Neuronal stem cell (in vitro differentiated cells): ENCODE data around the gene BTNL9.

ENCODE experiments used
- DNase-seq: peaks from one replicate; pipeline ENCODE4 v3.0.0-alpha.2; 2013; ENCODE audit warnings: low spot score
- H2AFZ ChIP-seq: one replicate; pipeline ENCODE4 v1.6.1; 2013; ENCODE audit warnings: mild to moderate bottlenecking, low read length, inconsistent platforms
- H2AK5ac ChIP-seq: 2 replicates; pipeline ENCODE4 v1.6.1; 2013; ENCODE audit warnings: low read depth, mild to moderate bottlenecking, inconsistent platforms, low read length, moderate library complexity, mixed read lengths
- H2BK120ac ChIP-seq: 2 replicates; pipeline ENCODE4 v1.6.1; 2013; ENCODE audit warnings: low read depth, mild to moderate bottlenecking, inconsistent platforms, low read length, moderate library complexity, mixed read lengths
- H2BK12ac ChIP-seq: one replicate; pipeline ENCODE4 v1.6.1; 2013; ENCODE audit warnings: low read length, inconsistent platforms
- H2BK15ac ChIP-seq: 2 replicates; pipeline ENCODE4 v1.6.1; 2013; ENCODE audit warnings: mild to moderate bottlenecking, low read length, inconsistent platforms, mixed read lengths
- H2BK5ac ChIP-seq: one replicate; pipeline ENCODE4 v1.6.1; 2013; ENCODE audit warnings: inconsistent platforms, mild to moderate bottlenecking, low read length, moderate library complexity
- H3K14ac ChIP-seq: one replicate; pipeline ENCODE4 v1.6.1; 2013; ENCODE audit warnings: low read length, inconsistent platforms
- H3K18ac ChIP-seq: 2 replicates; pipeline ENCODE4 v1.6.1; 2013; ENCODE audit warnings: low read length, inconsistent platforms
- H3K23ac ChIP-seq: 2 replicates; pipeline ENCODE4 v1.6.1; 2013; ENCODE audit warnings: low read depth, mild to moderate bottlenecking, mixed read lengths, low read length, inconsistent platforms; ENCODE audit not compliant: poor library complexity
- H3K27ac ChIP-seq: replicated peaks from 3 replicates; pipeline ENCODE4 v1.5.1; 2013; ENCODE audit warnings: low read length, inconsistent platforms
- H3K27me3 ChIP-seq, 3 experiments: 2 replicates each; pipeline ENCODE4 v1.6.1; 2013; ENCODE audit warnings: low read length in 3 of 3, mild to moderate bottlenecking in 2 of 3, inconsistent platforms in 1 of 3, low read depth in 1 of 3, mixed read lengths in 1 of 3, moderate library complexity in 1 of 3; ENCODE audit not compliant: control insufficient read depth in 3 of 3, insufficient read depth in 3 of 3
- H3K36me3 ChIP-seq, 2 donors: replicated peaks in 1 of 2; 2 replicates each; pipeline ENCODE4 v1.6.1; 2013; ENCODE audit warnings: low read length in 2 of 2; ENCODE audit not compliant: control insufficient read depth in 2 of 2, insufficient read depth in 2 of 2
- H3K4ac ChIP-seq: 2 replicates; pipeline ENCODE4 v1.6.1; 2013; ENCODE audit warnings: inconsistent platforms, mild to moderate bottlenecking, low read length, moderate library complexity
- H3K4me1 ChIP-seq, 2 donors: 1 replicate in 1 of 2; 2 replicates in 1 of 2; pipeline ENCODE4 v1.6.1; 2013; ENCODE audit warnings: low read length in 2 of 2, low read depth in 1 of 2; ENCODE audit not compliant: control insufficient read depth in 2 of 2, insufficient read depth in 1 of 2
- H3K4me2 ChIP-seq: one replicate; pipeline ENCODE4 v1.6.1; 2013; ENCODE audit warnings: mild to moderate bottlenecking, low read length, inconsistent platforms; ENCODE audit not compliant: insufficient read depth, poor library complexity, severe bottlenecking
- H3K4me3 ChIP-seq, 2 donors: 2 replicates each; pipeline ENCODE4 v1.5.1; 2013; ENCODE audit warnings: low read length in 2 of 2, mild to moderate bottlenecking in 2 of 2, inconsistent platforms in 1 of 2, moderate library complexity in 1 of 2
- H3K79me1 ChIP-seq: one replicate; pipeline ENCODE4 v1.6.1; 2013; ENCODE audit warnings: low read depth, mild to moderate bottlenecking, inconsistent platforms, low read length, moderate library complexity
- H3K9ac ChIP-seq: one replicate; pipeline ENCODE4 v1.6.1; 2013; ENCODE audit warnings: mild to moderate bottlenecking, low read depth, low read length, inconsistent platforms; ENCODE audit not compliant: poor library complexity
- H3K9me3 ChIP-seq, 2 donors: replicated peaks in 1 of 2; 2 replicates each; pipeline versions ENCODE3 to v1.6.1; 2013; ENCODE audit warnings: low read length in 2 of 2, mild to moderate bottlenecking in 2 of 2, inconsistent platforms in 1 of 2, low read depth in 1 of 2, mixed read lengths in 1 of 2, moderate library complexity in 1 of 2; ENCODE audit not compliant: control insufficient read depth in 2 of 2, insufficient read depth in 1 of 2
- H4K8ac ChIP-seq: one replicate; pipeline ENCODE4 v1.6.1; 2013; ENCODE audit warnings: low read depth, mild to moderate bottlenecking, inconsistent platforms, low read length, moderate library complexity
- H4K91ac ChIP-seq: one replicate; pipeline ENCODE4 v1.6.1; 2013; ENCODE audit warnings: low read length, low read depth, mild to moderate bottlenecking, inconsistent platforms; ENCODE audit not compliant: poor library complexity
- WGBS, 2 donors: extraction: QIAGEN DNeasy Blood & Tissue Kit; methylation state at CpG; one replicate each; pipeline ENCODE4 v1.1.7; 2013; ENCODE audit warnings: missing lambda C conversion rate in 2 of 2, mixed read lengths in 1 of 2; ENCODE audit not compliant: insufficient read length in 2 of 2, insufficient replicate concordance in 1 of 2; ENCODE audit errors: extremely low coverage in 2 of 2; 5-methylcytosine and 5-hydroxymethylcytosine counted together

BTNL9 gene

DNA sequence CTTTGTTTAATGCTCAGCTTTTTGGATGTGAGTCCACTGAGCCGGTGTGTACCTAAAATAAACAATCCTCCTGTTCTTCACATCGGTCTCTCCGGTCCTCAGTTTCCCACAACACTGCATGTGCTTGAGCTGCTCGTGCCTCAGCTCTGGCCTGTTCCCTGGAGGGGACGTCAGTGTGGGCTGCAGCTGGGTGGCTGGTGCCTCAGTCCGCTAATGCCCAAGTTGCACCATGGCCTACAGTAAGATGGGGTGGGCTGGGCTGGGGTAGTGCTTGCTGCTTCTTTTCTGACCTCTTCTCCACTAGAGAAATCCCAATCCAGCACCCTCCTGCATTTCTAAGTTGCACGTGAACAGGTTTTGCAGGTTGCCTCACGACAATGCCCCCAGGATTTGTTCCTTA is 595 bp upstream of the BTNL9 start:
- no peaks in the 10 kb centered on the region for H3K9me3 ChIP-seq
- no CpG with 5 or more reads among the region's 8 CpGs for WGBS, 2 donors
- no peak overlapping the region for H3K27ac ChIP-seq
- no peak overlapping the region for H4K91ac ChIP-seq
- no peak overlapping the region for H2BK12ac ChIP-seq
- no peak overlapping the region for H3K23ac ChIP-seq
- H3K4ac ChIP-seq, result no peak overlapping the region
- no peak overlapping the region for H3K14ac ChIP-seq
- H4K8ac ChIP-seq, result no peak overlapping the region
- no peak overlapping the region for H3K4me2 ChIP-seq
- no peak overlapping the region for H2BK120ac ChIP-seq
- no peak overlapping the region for H3K9ac ChIP-seq
- H2BK5ac ChIP-seq, result no peak overlapping the region
- no peak overlapping the region for H2AK5ac ChIP-seq
- H3K27me3 ChIP-seq, result peaks cover 0 to 70% (median 0%) of the 10 kb centered on the region in 3 experiments
- H3K18ac ChIP-seq, result no peak overlapping the region
- H3K4me3 ChIP-seq, result no peak overlapping the region
- H3K4me1 ChIP-seq, result peaks cover 0 to 9% of the 10 kb centered on the region in 2 donors
- no peaks in the 10 kb centered on the region for H3K36me3 ChIP-seq
- no peaks in the 10 kb centered on the region for H3K79me1 ChIP-seq
- H2BK15ac ChIP-seq, result no peak overlapping the region
- no peak overlapping the region for H2AFZ ChIP-seq
- DNase-seq, result no peak

DNA sequence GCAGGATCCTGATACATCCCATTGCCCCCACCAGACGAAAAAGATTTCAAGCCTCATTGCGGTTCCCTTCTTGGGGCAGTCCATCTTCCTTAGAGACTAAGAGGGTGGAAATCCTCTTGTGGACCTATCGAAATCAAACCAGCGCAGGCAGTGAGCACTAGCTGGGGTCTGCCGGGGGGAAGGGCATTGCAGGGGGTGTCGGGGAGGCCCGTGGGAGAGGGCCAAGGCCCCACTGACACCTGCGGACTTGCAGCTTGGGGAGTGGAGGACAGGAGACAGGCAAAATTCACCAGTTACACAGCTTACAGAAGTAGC is 522 bp downstream of the BTNL9 start:
- DNase-seq, result no peak
- H3K4ac ChIP-seq, result no peak overlapping the region
- no peak overlapping the region for H2AFZ ChIP-seq
- no peaks in the 10 kb centered on the region for H3K79me1 ChIP-seq
- no peaks in the 10 kb centered on the region for H3K36me3 ChIP-seq
- H3K4me3 ChIP-seq, result no peak overlapping the region
- peaks cover 0 to 79% (median 0%) of the 10 kb centered on the region in 3 experiments for H3K27me3 ChIP-seq
- no peak overlapping the region for H3K9ac ChIP-seq
- H3K18ac ChIP-seq, result no peak overlapping the region
- H2BK15ac ChIP-seq, result no peak overlapping the region
- peaks cover 0 to 9% of the 10 kb centered on the region in 2 donors for H3K4me1 ChIP-seq
- WGBS, 2 donors, result no CpG with 5 or more reads among the region's 8 CpGs
- H3K4me2 ChIP-seq, result no peak overlapping the region
- no peak overlapping the region for H3K27ac ChIP-seq
- no peak overlapping the region for H2AK5ac ChIP-seq
- no peak overlapping the region for H3K23ac ChIP-seq
- H3K9me3 ChIP-seq, result no peaks in the 10 kb centered on the region
- H2BK5ac ChIP-seq, result no peak overlapping the region
- H4K8ac ChIP-seq, result no peak overlapping the region
- no peak overlapping the region for H4K91ac ChIP-seq
- H3K14ac ChIP-seq, result no peak overlapping the region
- H2BK12ac ChIP-seq, result no peak overlapping the region
- H2BK120ac ChIP-seq, result no peak overlapping the region

DNA sequence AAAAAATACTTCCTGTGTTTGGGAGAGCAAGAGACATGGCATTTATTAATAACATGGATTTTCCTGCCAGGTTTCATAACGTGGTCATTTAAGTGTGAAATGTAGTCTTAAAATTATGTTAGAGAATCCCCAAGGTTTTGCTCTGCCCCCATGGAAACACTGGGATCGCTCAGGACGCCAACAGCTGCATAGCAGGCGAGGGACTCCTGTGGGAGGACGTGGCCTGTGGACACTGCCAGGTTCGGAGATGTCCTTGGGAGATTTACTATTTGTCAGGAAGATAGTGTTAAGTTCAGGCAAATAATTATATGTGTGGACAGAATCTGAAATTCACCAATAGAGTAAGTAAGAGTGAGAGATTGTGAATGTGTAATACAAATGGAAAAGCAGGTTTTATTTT is 977 bp downstream of the BTNL9 start:
- no peak overlapping the region for H4K8ac ChIP-seq
- H2AFZ ChIP-seq, result no peak overlapping the region
- no peak for DNase-seq
- peaks cover 0 to 76% (median 0%) of the 10 kb centered on the region in 3 experiments for H3K27me3 ChIP-seq
- no CpG with 5 or more reads among the region's 6 CpGs for WGBS, 2 donors
- peaks cover 0 to 9% of the 10 kb centered on the region in 2 donors for H3K4me1 ChIP-seq
- H3K18ac ChIP-seq, result no peak overlapping the region
- H3K4me3 ChIP-seq, result no peak overlapping the region
- H3K9me3 ChIP-seq, result no peaks in the 10 kb centered on the region
- no peak overlapping the region for H3K14ac ChIP-seq
- H2AK5ac ChIP-seq, result no peak overlapping the region
- H3K9ac ChIP-seq, result no peak overlapping the region
- no peak overlapping the region for H2BK120ac ChIP-seq
- no peak overlapping the region for H3K4me2 ChIP-seq
- no peak overlapping the region for H4K91ac ChIP-seq
- no peak overlapping the region for H2BK15ac ChIP-seq
- H3K4ac ChIP-seq, result no peak overlapping the region
- H3K79me1 ChIP-seq, result no peaks in the 10 kb centered on the region
- H3K36me3 ChIP-seq, result no peaks in the 10 kb centered on the region
- no peak overlapping the region for H3K23ac ChIP-seq
- no peak overlapping the region for H2BK12ac ChIP-seq
- H3K27ac ChIP-seq, result no peak overlapping the region
- H2BK5ac ChIP-seq, result no peak overlapping the region

DNA sequence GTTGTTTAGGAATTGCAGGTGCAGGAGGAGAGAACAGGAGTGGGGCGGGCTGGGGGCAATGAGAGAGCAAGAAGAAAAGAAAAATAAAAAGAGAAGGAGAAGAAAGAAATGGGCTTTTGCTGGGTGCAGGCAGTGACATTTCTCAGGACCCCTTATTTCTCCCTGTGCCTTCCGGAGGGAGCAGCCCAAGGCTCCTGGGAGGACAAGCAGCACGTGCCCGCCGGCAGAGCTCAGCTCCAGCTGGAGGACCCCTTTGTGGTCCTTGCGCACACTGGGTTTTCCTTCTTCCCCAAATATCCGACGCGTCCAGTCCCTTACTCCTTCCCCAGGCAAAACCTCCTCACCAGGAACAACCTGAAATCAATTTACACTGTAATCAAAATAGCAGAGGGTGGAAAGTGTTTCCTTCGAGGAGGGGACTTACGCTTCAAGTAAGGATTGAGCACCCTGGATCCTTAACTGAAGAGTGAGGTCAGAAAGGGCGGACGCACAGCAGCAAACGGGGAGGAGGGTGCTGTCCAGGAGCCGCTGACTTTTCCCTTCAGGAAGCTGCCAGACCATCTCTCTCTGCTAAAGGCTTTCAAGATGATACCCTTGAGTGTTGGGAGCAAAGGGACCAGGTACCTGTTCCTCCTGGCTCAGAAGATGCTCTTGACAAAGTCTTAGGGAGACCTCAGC is 2.1 kb downstream of the BTNL9 start:
- H2BK5ac ChIP-seq, result no peak overlapping the region
- H3K4ac ChIP-seq, result no peak overlapping the region
- no peak overlapping the region for H2AK5ac ChIP-seq
- no peaks in the 10 kb centered on the region for H3K9me3 ChIP-seq
- no peak overlapping the region for H2BK12ac ChIP-seq
- peaks cover 0 to 77% (median 0%) of the 10 kb centered on the region in 3 experiments for H3K27me3 ChIP-seq
- no peaks in the 10 kb centered on the region for H3K36me3 ChIP-seq
- no peak overlapping the region for H2BK15ac ChIP-seq
- H3K4me2 ChIP-seq, result no peak overlapping the region
- no peak overlapping the region for H2BK120ac ChIP-seq
- H3K9ac ChIP-seq, result no peak overlapping the region
- no peak overlapping the region for H3K23ac ChIP-seq
- no peak overlapping the region for H3K14ac ChIP-seq
- H3K27ac ChIP-seq, result no peak overlapping the region
- no peak overlapping the region for H2AFZ ChIP-seq
- H3K18ac ChIP-seq, result no peak overlapping the region
- no peak overlapping the region for H3K4me3 ChIP-seq
- H4K91ac ChIP-seq, result no peak overlapping the region
- peaks cover 0 to 2% of the 10 kb centered on the region in 2 donors for H3K4me1 ChIP-seq
- DNase-seq, result no peak
- H4K8ac ChIP-seq, result no peak overlapping the region
- H3K79me1 ChIP-seq, result no peaks in the 10 kb centered on the region
- no CpG with 5 or more reads among the region's 15 CpGs for WGBS, 2 donors
